Measurements from ENCODE around the gene ESPNL.

Gene ESPNL

DNA sequence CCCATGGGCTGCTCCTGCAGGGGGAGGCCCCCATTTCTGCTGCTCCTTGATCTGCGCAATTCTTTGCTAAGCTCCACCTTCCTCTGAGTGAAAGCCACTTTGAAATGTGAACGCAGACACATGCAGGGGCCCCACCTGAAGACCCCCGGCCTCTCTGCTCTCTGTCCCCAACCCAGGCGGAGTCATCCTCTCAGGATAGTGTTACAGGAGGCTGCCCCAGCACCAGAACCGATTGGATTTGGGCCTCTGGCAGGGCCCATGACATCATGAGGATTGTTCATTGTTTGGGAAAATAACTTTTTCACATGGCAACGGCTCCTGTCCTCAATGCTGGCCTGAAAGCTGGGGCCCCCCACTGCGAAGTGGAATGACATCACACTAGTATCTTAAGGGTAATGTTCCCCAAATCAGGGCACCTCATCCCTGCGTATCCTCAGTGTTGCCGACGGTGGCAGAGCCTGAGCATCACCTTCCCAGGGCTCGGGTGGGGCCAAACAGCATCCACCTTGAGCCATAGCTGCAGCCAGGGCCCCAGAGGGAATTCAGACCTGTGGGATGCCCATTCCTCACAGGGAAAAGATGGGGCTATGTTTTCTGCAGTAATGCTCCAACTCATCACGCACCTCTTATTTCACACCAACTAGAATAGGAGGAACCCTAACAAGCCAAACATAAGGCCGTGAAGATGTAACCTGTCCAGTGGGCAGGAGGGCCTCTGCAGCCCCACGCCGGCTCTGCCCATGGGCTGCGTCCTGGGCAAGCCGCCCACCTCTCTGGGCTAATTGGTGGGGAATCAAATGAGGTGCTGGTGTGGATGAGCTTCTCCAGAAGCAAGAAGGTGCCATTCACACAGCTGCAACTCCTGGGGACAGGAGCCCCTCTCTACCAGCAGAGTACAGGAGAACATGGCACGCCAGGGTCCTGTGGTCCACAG is 55.9 kb downstream of the ESPNL start:
- no peak for DNase-seq (ENCODE audit: low read depth in 2 of 2)

DNA sequence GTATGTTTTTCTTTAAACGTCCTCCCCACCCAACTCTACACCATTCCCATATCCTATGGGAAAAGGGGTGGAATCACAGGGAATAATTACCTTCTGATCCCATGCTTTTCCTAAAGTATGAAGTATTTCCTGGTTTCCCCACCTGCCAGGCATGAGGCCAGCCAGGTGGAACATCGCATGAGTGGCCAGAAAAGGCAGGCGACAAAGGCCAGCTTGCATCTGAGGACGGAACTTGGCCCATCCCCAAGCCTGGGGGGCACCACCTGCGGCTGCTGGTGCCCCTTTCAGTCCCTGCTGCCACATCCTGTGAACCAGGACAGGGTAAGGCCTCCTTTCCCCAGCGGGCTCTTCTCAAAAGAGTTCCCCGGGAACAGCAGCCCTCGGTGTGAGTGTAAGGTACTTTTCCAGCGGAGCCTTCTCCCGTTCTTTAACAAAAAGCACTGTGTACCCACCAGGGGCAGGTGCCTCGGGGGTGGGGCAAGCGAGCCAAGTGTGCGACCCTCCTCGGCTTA is 57.4 kb downstream of the ESPNL start:
- no peak for DNase-seq (ENCODE audit: low read depth in 2 of 2)

DNA sequence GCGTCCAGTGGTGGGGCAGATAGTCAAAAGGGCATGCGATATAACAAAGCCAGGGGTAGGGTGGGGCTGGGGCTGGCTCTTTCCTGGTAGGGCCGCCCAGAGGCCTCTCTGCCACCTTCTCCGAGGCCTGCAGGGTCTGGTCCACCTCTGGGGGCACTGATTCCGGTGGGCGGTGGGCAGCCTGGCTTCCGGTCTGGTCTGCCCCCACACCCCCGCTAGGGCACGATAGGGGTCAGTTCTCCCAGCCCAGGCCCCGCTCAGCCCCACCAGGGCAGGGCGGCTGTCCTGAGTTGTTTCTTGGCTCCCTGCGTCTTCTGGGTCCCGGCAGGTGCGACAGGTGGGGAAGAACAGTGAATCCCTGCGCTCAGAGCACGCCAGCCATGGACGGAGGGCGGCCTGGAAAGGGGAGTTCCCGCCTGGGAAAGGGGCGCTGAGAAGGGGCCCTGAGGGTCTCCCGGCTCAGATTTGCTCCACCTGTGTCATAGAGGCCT is 57.9 kb downstream of the ESPNL start:
- no peak for DNase-seq (ENCODE audit: low read depth in 2 of 2)

DNA sequence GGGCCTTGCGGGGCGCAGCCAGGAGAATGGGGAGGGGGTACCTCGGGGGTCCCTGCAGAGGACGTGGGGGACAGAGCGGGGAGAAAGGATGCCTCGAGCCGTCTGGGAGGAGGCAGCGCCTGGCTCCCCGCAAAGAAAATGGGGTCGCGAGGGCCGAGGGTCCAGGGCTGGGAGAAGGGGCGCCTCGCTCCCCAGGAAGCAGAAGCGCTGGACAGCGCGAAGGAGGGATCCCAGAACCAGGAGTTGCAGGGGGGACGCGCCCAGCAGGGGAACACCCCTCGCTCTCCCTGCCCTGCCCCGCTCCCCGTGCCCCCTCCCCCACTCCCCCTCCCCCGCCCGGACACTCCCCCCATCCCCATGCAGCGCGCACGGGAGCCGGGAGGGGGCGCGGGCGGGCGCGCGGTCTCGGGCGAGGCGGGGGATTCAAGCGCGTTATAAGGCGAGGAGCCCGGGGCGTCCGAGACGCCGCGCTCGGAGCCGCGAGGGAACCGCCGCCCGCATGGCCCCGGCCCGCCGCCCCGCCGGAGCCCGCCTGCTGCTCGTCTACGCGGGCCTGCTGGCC is 58.5 kb downstream of the ESPNL start, which contains the start of gene ERFE:
ERFE (plus strand) TSS at position 462 of the 562 bp plus-strand sequence; CDS start at position 500, 38 bp downstream.
- peak in 1 of 2 donors; percentile 44 for DNase-seq (ENCODE audit: low read depth in 2 of 2)

DNA sequence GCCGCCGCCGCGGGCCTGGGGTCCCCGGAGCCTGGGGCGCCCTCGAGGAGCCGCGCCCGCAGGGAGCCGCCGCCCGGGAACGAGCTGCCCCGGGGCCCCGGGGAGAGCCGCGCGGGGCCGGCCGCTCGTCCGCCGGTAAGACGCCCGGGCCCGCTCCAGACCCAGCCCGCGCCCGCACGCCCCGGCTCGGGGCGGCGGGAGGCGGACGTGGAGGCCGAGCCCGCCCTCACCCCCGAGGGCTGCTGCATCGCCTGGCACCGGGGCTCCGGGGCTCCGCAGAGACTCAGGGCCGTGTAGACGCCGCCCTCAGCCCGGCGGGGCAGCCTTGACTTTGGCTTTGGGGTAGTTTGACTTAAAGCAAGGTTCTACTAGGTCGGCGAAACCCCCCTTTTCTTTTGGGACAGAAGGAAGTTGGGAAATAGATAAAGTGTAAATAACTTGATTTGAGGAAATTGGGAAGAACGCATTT is 59.0 kb downstream of the ESPNL start:
- no peak for DNase-seq (ENCODE audit: low read depth in 2 of 2)

DNA sequence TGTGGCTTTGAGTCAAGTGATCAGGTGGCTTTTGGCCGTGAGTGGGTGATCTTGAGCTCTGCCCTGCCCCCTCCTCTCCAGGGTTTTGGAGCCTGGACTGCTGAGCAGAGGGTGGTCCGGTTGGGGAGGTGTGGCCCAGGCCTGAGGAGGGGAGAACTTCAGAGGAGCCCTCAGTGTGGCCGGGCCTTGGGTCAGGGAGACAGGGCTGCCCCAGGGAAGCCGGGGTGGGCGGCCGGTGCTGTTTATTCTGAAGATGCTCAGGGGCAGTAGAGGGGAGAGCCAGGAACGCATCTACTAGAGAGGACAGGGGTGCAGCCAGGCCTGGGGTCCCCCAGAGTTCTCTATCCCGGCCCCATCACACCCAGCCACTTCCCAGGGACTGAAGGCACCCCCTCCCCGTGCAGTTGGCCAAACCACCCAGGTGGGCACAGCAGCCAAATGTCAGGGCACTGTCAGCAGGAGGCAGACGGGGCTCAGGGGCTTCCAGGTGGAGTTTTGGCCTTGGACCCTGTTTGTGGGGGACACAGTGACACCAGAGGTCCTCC is 59.6 kb downstream of the ESPNL start:
- DNase-seq (ENCODE audit: low read depth in 2 of 2): no peak

DNA sequence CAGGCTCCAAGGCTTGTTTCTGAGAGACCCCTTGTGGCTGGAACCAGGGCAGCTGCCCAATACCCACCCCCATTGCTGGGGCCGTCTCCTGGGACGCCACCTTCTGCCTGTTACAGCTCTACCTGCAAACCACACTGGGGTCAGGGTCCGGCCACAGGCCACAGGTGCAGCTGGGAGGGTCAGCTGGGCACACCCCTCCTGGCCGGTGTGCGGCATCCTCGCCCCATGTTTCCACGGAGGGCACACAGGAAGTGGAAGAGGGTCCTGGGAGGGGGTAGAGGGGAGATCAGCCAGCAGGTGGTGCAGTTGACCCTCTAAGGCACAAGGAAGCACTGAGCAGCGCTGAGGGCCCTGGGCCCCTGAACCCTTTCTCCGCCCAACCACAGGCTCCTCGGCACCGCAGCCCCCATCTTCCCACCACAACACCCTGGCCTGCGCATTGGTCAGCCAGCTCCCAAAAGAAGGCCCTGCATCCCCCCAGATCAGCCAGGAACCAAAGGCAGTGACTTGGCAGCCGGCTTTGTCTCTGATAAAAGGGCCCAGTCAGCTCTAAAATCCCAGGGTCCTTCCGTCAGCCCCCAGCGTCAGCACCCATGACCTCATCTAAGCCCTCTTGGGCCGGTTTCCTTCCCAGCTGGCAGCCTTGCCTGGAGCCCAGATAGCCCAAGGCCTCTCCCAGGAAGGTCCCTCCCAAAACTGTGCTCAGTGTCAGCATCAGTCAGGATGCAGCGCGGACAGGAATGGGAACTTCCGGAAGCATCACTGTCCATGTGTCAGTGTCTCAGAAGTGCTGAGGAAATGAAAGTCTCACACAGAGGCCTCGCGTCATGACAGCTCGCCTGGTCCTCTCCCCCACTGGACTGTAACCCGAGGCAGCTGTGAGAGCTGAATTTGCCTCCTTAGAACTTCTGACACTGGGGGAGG is 60.3 kb downstream of the ESPNL start:
- no peak for DNase-seq (ENCODE audit: low read depth in 2 of 2)

DNA sequence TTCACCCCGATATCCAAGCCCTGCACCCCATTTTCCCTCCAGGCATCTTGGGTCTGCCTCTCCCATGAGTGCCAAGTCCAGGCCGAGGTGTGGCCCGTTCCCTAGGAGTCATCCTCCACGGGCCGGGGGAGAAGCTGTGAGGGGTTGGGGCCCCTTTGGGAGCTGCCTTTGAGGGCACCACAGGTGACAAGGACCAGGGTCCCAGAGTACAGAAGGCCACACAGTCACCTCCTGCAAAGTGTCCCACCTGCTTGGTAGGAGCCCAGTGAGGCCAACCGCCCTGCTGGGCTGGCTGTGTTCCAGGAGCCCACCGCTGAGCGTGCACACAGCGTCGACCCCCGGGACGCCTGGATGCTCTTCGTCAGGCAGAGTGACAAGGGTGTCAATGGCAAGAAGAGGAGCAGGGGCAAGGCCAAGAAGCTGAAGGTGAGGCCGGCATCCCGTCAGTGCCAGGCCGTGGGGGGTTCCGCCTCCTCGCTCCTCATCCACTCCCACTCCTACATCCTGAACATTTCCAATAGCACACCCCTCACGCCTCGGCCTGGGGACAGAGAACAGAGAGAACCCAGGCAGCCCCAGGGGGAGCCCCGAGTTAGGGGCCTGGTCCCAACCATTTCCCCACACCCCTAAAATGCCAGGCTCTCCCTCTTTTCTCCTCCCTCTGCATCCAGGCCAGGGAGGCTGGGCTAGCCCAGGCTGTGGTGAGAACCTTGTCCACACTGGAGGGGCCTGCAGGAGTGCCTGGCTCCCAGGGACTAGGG is 61.3 kb downstream of the ESPNL start:
- no peak for DNase-seq (ENCODE audit: low read depth in 2 of 2)

DNA sequence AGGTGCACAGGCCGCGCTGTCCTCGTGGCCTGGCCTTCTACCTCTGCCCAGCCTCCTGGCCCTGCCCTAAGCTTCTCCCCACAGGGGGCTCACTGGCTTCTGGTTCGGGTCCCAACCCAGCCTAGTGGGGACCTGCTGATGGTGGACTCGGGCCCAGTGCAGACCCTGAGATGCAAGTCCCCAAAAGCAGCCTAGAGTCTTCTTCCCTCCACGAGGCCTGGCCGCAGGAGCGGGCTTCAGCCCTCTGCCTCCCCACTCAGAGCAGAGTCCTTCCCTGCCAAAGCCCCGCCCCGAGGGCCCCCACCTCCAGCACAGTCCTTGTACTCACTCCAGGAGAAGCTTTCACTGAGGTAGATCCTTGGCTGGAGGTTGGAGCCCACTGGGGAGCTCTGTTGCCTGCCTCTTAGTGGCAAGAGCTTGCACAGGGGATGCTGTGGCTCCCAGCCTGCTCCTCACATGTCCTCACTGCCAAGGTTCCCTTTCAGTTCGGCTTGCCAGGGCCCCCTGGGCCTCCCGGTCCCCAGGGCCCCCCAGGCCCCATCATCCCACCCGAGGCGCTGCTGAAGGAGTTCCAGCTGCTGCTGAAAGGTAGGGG is 62.2 kb downstream of the ESPNL start:
- no peak for DNase-seq (ENCODE audit: low read depth in 2 of 2)

DNA sequence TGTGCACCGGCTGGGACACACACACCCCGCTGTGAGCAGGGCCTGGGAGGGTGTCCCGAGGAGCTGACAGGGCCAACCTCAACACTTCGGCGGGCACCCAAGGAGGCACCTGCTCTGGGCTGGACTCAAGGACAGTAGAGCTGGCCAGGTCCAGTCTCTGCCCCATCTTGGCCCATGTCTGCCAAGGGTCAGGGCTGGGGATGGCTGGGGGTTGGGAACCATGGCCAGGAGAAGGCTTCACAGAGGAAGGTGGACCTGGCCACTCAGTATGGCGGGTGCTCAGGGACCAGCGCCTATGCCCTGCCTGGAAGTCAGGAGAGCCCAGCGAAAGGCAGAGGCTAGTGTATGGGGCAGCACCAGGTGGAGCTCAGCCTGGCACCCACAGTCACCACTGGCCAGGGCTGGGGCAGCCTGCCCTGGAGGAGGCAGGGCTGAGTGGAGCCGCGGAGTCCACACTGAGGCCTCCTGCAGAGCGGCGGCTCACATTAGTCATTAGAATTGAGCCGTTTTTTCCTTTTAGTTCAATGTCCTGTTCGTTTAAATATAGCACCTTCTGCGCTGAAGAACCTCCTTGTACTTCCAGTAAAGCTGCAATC is 62.8 kb downstream of the ESPNL start:
- no peak for DNase-seq (ENCODE audit: low read depth in 2 of 2)

DNA sequence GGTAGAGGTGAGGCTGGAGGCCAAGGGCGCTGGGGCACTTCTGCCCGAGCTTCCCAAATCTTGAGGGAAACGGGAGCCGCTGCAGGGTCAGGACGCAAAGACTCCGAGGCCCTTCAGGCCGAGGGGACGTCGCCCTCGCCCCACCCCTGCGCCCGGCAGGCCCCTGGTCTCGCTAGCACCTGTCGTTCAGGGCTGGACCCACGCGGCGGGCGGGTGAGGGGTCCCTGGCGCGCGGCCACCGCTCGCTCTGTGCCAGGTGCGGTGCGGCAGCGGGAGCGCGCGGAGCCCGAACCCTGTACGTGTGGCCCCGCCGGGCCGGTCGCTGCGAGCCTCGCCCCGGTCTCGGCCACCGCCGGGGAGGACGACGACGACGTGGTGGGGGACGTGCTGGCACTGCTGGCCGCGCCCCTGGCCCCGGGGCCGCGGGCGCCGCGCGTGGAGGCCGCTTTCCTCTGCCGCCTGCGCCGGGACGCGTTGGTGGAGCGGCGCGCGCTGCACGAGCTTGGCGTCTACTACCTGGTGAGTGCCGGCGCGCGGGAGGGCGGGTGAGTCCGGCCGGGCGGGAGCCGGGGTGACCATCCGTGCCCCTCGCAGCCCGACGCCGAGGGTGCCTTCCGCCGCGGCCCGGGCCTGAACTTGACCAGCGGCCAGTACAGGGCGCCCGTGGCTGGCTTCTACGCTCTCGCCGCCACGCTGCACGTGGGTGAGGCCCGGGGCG is 63.5 kb downstream of the ESPNL start:
- no peak for DNase-seq (ENCODE audit: low read depth in 2 of 2)

DNA sequence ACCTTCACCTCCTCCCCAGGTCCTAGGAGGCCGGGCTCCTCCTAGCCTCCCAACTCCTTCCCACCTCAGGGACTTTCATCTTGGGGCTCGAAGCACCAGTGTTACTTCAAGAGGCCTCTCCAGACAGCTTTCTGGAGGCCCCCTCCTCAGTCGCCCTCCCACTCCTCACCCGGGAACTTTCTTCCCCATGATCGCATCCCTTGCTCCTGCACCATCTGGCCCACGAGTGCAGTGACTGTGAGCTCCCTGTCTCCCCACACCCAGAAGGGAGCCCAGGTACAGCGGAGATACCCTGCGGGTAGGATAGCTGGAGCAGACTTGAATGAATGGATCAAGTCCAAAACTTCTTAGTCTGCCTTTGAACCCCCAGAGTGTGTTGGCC is 64.8 kb downstream of the ESPNL start:
- DNase-seq (ENCODE audit: low read depth in 2 of 2): no peak

DNA sequence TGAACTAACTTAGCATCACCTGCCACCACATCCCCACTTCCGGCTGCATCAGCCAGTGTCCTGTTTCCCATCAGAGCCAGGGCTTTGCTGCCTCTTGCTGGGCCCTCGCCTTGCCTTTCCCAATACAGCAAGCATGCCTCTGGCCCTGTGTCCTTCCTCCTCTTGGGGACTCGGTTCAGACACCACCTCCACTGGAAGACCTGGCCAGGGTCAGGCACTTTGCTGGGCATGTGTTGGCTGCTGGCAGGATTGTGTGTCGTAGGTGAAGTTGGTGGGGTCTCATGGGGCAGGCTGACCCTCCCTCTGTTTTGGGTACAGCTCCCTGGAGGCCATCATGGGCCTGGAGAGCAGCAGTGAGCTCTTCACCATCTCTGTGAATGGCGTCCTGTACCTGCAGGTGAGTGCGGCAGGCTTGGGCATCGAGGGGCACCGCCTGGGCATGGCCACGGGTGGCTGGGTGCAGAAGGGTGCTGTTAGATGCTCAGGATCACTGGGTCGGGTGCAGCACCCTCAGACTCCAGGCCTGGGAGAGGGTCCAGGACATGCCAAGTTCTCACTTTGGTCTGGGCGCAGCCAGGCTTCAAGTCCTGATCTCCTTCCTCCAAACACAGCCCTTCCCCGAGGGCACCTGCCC is 65.3 kb downstream of the ESPNL start:
- DNase-seq (ENCODE audit: low read depth in 2 of 2): no peak

DNA sequence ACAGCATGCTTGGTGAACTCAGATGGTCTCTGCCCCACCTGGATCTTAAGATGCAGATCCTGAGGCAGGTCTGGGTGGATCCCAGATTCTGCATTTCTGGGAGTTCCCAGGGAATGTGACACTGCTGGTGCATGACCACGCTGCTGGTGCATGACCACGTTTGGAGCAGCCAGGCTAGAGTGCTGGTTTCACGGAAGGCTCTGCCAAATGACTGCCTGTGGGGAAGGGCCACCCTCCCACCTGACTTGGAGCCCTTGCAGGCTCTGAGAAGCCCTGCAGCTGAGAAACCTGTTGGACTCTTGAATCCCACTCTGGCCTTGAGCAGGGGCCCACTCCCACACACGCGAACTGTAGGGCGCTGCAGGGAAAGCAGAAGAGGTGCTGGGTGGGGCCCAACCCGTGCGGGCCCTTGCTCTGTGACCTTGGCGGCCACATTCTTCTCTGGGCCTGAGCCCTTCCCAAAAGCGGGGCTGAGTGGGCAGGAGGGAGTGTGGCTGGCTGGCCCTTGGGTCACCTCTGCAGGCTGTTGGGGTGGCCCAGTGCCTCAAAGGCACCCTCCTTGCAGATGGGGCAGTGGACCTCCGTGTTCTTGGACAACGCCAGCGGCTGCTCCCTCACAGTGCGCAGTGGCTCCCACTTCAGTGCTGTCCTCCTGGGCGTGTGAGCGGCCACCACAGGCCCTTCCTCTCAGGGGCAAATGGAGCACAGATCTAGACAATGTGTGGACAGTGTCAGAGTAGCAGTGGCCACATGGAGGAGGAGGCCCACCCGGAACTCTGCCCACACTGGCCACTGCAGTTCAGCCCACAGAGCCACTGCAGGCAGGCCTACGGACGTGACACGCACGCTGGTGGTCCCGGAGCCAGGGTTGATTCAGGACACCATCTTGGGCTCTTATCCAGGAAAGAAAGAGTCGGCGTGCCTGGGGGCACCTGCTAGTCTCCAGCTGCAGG is 66.5 kb downstream of the ESPNL start:
- no peak for DNase-seq (ENCODE audit: low read depth in 2 of 2)

DNA sequence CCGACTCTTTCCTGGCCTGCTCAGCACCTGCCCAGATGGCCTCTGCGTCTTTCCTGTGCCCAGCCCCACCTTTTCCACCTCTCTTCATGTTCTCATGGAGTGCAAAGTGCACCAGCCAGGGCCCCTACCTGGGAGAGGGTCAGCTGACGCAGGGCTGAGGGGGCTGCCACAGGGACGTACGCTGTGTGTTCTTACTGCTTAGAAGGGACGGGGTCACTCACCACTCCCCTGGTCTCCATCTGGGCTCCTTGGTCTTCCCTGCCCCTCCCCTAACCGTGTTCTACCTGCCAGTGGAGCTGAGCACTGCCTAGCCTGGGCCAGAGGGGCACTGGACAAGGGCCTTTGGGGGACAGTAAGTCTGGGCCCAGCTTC is 67.2 kb downstream of the ESPNL start:
- no peak for DNase-seq (ENCODE audit: low read depth in 2 of 2)

DNA sequence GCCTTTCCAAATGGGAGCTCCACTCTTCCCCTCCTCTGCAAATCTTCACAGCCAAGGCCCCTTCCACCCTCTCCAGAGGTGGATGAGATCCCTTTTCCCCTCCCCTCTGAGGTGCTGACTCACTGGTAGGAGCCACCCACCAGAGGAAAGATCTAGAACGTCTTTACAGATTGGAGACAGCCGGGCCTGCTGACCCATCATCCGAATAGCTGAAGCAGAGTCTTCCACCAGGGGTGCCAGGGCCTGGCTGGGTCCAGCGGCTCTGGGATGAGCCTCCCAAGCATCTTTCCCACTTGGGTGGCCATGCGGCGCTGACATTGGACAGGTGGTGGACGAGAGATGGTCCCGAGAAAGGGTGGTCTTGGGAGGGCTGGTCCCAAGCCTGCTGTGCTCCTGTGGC is 67.6 kb downstream of the ESPNL start:
- DNase-seq (ENCODE audit: low read depth in 2 of 2): no peak

DNA sequence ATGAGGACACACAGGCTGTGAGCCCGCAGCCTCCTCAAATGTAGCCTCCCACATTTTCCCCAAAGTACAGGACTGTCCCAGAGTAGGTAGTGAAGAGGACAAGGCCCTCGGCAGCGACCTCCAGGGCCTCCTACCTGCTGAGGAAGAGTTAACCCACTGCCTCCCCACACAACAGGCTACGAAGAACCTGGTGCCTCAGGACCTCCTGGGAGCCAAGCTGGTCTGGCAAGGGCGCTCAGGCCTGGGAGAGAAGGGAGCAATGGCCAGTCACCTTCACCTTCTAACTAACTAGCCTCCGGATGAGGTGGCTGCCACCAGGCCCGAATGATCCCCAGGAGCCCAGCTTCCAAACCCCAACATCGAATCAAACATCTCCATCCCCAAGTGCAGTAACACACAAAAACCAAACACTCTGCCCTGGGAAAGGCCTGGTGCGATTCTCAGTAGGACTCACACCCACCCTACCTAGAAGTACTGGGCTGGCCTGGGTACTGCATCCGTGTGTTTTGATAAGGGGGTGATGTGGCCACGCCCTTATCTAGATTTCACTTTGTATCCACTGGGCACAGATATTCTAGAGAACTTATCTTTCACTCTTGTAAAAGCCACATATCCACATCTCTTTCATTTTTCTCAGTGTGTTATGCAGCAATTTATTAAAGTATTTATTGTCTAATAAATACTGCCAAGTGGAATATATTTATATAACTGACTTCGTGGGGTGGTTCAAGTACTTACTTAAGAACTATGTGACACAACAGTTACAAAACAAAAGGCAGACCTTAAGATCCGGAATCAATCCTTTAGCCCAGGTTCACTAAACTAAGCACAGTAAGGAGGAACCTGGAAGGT is 68.3 kb downstream of the ESPNL start:
- no peak for DNase-seq (ENCODE audit: low read depth in 2 of 2)
